GM21723 (cell line): ENCODE data around the gene NANOS2.
"Not testable (repeated sequence)": the region's sequence is repeated elsewhere in the genome, so short reads cannot be mapped to it uniquely, and the experiment has no call there.

Source experiments
- ATAC-seq: cut with Tn5 transposase; IDR thresholded peaks from one replicate; pipeline ENCODE4 v1.9.1; 2021; ENCODE audit warnings: mild to moderate bottlenecking, moderate library complexity; ENCODE audit not compliant: unreplicated experiment

The NANOS2 gene

DNA sequence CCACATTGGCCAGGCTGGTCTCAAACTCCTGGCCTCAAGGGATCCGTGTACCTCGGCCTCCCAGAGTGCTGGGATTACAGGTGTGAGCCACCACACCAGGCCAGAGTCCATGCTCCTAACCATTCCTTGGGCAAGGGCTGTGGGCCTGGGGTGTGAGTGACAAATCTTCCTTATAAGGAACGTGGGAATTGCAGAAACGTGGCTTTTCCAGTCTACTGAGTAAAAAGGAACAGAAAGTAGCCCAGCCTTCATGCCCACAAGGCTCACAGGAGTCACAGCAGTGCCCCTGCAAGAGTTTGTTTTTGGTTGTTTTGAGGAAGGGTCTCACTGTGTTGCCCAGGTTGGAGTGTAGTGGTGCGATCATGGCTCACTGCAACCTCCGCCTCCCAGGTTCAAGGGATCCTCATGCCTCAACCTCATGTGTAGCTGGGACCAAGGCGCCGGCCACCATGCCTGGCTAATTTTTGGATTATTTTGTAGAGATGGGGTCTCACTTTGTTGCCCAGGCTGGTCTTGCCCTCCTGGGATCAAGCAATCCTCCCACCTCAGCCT is 17.2 kb downstream of the NANOS2 start:
- ATAC-seq: no peak

DNA sequence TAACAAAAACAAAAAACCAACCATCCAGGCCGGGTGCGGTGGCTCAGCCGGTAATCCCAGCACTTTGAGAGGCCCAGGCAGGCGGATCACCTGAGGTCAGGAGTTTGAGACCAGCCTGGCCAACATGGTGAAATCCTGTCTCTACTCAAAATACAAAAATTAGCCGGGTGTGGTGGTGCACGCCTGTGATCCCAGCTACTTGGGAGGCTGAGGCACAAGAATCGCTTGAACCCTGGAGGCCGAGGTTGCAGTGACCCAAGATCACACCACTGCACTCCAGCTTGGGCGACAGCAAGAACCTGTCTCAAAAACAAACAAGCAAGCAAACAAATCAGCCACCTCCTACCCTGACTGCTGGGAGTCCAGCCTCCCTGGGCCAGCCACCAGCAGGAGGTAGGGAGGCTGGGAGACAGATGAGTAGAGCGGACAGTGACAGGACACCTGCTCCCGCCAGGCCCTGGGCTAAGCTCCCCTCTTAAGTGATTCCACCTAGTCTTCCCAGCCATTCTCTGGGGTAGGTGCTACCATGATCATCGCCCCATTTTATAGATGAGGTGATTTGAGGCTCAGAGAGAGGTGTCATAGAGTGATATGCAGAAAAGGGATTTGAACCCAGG is 18.5 kb downstream of the NANOS2 start:
- ATAC-seq: not testable (repeated sequence)

DNA sequence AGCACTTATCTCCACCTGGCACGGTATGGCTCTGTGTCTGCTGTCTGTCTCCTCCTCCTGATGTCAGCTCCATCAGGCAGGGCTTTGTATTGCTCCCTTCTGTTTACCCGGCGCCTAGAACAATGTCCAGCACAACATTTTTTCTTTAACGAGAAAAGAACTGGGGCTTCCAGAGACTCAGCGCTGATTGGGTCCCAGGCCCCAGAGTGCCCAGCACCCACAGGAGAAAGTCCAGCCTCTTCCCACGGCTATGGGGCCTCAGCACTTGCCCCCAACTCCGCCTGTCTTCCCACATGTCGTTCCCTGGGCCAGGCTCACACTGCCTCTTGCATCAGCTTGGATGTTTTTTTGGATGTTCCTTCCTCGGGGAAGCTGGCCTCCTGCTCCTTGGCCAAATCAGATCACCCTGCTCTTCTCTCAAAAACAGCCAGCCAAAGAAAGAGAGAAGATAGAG is 19.0 kb downstream of the NANOS2 start:
- no peak for ATAC-seq

DNA sequence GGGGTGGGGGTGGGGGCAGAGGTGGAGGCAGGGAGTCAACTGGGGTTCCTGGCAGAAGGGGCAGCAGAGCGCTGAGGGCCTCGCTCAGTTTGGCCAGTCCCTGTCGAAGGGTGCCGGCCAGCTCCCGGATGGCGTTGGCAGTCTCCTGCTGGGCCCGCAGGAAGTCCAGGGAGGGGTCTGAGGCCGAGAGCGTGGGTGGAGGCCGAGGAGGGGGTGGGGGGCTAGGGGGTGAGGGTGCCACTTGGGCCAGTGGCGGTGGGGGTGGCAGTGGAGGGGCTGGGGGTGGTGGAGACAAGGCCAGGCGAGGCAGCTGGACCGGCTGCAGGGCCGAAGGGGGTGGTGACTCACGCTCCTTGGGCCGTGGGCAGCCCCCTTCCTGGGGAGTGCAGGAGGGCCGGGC is 23.7 kb downstream of the NANOS2 start:
- no peak for ATAC-seq

DNA sequence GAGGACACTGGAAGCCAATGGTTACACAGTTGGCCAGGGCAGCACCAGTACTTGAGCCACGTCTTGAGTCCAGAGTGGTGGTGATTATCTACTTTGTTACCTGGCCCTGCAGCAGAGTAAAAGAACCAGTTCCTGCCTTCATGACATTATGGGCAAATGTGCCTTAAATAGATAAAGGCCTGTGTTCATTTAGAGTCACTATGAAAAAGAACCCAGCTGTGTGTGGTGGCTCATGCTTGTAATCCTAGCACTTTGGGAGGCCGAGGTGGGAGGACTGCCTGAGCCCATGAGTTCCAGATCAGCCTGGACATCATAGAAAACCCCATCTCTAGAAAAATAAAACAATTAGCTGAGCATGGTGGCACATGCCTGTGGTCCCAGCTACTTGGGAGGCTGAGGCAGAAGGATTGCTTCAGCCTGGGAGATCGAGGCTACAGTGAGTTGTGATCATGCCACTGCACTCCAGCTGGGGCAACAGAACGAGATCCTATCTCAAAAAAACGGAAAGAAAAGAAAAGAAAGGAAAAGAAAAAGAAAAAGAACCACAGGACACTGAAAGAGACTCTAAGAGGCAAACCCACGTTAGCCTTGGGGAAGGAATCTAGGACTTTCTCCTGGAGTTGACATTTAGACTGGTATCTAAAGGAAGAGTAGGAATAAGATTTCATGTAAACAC is 25.2 kb downstream of the NANOS2 start:
- no peak for ATAC-seq

DNA sequence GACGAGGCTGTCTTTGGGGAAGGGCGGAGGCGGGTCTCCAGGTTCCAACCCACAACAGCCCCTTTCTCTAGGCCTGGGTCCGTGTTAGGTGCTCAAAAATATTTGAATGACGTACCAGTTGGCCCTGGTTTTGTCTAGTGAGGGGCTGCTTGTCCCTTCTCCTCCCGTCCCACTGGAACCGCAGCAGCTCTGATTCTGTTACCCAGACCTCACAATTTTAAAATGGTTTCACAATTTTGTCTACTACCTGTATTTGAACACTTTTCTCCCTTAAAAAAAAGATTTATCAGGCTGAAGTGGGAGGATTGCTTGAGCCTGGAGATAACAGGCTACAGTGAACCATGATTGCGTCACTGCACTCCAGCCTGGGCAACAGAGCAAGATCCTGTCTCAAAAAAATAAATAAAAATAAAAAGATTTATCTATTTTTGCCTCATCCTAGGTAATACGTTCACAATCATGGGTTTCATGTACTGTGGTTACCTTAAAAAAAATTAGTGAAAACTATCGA is 27.3 kb downstream of the NANOS2 start:
- ATAC-seq: no peak

DNA sequence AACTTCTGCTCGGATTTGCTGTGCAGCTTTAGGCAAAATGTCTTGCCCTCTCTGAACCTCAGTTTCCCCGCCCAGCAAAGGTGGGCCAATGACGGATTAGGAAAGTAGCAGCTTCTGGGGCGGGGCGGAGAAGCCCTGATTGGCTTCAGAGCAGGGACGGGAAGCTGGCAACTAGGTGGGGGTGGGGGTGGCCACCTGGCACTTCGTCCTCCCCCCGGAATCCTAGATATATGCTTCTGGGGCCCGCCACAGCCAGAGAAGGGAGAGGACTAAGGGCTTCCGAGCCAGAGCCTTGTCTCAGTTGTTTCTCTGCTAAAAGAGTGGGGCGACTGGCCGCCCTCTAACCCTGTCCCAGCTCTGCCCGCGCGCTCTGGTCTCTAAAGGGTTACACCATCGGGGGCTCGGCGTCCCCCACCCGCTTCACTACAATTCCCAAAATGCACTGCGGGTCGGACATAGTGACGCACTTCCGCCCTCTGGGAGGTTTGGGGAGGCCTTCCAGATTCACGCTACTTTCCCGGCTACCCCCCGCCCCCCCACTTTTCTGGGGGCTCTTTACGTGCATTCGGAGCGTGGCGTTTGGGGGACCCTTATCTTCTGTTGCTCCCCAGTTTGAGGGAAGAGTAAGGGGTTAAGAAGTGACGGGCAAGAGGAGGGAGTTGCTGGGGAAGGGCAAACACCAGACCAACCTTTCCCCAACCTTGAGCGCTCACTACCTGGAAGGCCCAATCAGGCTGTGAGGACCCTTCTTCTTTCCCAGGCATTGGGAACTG is 28.0 kb downstream of the NANOS2 start:
- ATAC-seq: peak; percentile 57

DNA sequence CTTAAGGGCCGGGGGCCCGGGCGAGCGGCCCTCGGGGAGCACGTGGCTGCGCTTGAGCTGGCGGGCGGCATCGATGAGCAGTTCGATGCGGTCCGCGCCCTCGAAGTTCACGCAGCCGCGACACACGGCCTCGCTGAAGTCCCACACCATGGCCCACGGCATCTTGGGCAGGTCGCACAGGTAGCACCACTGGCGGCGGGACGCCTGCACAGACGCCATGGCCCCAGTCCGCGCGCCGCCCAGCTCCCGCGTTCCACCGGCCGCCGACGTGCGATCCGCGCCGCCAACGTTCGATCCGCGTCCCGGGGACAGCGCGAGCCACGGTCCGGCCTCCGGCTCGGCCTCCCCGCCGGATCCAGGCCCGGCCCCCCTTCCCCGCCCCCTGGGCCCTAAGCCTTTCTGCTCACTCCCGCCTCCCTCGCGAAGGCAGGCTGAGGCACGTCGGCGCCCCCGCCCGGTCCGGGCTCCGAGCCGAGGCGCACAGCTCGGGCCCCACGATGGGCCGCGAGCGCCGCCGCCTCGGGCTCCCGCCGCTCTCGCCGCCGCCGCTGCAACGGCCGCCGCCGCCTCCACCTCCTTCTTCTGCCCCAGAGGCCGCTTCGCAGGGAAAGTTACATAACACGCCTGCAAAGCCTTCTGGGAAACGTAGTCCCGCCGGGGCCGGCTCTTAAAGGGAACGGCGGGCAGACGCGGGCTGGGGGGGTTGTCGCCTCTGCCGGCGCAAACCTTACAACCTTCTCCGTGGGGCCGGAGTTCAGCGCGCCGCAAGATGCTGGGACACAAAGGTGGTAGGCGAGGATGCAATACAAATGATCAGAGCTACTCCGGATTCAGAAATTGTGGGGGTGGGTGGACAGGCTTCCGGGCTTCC is 28.8 kb downstream of the NANOS2 start, which contains the start of gene IRF2BP1:
Gene IRF2BP1 (minus strand): TSS at position 586 of the 871 bp plus-strand sequence. CDS start 367 bp downstream, at position 219.
- ATAC-seq: peak; percentile 55

DNA sequence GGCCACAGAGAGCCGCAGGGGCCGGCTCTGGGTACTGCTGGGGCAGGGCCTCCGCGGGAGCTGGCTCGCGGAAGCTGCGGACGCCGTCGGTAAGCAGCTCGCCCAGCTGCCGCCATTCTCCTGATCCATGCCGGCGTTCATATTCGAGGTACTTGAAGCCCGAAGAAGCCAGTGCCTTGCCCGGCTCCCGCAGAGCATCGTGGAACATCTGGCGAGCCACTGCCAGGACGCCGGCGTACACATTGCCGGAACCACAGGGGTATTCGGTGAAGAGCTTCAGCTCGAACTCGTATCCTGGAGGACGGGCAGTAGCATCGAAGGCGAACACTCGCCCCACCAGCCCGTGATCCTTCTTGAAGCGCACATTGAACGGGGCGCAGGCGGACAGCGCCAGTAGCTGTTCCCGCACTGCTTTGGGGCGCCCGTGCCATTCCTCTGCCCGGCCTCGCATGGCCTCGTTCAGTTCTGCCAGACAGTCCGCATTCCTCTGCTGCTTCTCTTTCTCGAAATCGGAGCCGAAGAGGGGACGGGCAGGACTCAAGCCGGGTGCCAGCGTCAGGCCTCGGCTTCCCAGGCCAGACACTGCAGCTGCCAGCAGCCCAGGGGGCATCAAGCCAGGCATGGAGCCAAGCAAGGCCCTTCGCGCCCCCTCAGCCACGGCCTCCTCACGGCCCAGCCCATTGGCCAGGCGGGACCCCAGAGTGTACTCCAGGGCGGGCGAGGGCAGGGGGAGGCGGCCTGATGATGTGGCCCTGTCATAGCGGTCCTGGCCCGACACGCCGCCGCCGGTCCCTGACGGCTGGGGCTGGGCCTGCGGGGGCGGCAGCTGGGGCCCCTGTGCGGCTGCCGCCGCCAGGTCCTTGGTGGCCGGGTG is 29.7 kb downstream of the NANOS2 start:
- ATAC-seq: no peak

DNA sequence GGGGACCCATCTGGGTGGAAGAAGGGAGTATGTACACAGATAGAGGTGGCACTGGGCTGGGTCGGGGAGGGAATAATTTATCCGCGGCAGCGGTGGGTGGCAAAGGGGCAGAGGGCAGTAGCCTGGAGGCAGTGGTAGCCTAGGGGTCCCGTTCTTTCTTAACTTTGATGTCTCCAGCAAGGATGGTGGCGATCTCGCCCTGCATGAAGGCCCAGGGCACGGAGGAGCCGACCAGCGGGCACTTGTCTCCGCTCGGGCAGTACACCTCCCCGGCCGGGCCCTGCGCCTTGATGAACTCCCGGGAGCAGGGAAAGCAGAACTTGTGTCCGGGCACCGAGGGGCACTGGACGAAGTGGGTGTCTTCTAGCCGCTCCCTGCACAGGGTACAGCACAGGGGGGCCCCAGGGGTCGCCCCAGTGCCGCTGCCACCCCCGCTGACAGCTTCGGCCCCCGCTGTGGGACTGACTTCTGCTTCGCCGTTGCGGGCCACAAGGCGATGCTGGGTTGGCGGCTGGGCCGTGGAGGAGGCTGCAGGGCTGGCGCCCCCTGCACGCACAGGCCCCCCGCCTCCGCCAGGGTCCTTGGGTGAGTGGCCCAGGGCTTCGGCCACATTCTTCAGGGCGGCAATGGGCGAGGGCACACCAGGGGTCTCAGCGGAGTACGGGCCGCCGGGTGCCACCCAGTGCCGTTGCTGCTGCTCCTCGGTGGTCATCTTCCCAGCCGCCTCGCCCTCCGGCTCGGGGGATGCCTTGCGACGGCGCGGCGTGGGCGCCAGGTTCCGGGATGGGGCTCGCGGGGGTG is 30.5 kb downstream of the NANOS2 start:
- no peak for ATAC-seq

DNA sequence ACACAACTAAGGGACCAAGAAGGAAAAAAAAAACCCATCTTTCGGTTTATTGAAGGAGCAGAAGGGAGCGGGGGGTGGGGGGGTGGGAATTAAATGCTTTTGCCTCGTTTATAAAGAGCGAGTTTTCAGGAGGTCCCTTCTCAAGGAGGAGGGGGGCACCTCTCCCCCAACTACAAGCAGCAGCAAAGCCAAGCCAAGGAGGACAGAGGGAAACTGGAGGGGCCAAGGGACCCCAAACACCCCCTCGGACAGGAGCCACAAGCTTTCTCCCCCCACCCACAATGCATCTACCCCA is 31.0 kb downstream of the NANOS2 start:
- no peak for ATAC-seq

DNA sequence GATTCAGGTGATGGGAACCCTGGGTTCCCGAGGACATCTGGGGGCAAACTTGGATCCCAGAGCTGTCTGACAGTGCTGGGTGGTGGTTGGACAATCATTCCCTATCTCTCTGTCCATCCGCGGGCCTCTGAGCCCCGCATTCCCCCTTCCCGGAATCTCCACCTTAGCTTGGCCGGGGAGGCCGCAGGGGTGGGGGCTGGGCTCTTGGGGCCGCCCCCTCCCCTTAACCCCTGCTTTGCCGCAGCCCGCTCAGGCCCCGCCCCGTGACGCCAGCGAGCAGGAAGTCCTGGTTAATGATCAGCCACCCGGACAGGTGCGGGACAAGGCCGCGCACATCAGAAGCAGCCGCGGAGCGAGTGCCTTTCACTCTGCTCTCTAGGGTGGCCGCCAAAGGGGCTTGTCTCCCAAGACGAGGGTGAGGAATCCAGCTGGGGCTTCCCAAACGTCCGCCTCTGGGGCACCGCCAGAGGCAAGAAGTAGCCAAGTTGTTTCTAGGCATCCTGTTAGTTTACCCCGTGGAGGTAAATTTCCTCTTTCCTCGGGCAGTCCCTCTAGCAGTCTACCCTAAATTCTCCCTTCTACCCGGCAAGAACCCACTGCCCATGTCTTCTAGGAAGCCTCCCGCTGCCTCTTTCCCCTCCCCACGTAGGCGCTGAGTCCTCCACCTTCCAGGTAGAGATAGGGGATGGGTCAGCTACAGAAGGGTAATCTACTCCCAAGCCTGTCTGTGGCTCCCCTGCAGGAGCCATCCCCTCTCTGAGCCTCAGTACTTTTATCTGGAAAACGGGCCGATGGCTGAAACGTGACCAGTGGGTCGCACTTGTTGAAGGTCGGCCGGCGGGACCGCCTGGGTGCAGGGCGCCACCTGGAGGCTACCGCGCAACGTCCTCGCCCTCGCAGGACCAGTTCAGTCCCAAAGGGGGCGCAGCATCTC is 31.7 kb downstream of the NANOS2 start:
- ATAC-seq: no peak

DNA sequence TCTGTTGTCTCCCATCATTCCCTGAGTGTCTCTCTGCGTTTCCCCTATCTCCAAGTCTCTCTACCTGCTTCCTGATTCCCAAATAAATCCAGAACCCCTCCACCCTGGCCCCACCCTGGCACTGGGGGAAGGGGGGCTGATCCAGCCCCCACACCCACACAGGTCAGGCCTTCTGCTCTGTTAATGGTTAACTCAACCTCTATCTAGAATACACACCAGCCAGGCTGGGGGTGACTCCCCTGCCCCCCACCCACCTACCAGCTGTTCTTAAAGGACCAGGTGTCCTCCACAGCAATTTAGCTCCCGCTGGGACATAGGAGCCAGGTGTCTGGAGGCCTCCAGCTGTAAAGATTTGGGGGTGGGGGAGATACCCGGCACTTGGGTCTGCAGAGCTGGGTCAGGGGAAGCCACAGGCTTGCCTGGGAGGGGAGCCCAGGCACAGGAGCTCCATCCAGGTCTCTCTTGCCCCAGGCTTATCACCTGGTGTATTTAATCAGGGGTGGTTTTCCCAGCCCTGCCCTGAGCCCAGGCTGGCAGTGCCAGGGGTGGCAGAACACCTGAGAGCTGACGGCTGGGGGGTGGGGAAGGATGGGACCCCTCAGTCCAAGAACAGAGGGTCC is 32.6 kb downstream of the NANOS2 start:
- no peak for ATAC-seq

DNA sequence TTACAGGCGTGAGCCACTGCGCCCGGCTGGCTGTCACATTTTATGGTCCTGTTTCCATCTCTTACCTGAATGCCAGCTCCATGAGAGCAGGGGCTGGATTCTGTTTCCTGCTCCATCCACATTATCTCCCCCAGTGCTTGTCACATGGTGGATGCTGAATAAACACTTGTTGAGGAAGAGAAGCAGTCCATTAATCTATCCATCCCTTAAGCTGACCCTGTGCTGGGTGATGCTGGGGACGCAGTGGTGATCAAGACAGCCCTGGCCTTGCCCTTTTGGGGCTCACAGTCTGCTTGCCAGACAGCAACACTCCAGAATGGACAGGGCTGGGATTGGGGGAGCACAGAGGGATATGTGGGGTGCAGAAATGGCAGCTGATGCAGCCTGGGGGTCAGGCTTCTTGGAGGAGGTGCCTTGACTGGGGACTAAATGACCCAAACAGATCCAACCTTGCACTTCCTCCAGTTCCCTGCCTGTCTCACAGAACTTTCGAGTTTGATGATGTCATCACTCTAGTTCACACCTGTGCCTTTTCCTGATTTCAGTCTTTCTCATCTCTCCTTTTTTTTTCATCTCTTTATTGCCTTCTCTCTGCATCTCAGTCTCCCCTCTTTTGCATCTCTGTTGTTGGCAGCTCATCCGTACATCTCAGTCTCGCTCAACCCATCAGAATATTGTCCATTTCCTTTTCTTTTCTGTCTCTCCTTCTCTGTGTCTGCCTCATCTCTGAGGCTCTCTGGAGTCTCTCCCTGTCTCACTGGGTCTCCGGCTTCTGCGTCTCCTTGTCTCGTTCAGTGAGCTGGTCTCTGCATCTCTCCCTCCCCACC is 33.3 kb downstream of the NANOS2 start:
- no peak for ATAC-seq

DNA sequence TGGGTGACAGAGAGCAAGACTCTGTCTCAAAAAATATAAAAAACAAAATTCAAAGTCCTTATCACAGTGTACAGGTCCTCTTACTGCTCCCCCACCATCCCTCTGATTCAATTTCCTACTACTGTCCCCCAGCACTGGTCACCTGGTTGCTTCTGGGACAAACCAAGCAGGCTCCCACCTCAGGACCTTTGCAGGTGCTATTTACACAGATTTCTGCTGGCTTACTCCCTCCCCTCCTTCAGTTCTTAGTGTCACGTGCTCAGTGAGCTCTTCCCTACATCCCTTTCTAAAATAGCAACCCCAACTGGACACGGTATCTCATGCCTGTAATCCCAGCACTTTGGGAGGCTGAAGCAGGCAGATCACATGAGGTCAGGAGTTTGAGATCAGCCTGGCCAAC is 34.6 kb downstream of the NANOS2 start:
- ATAC-seq: no peak

DNA sequence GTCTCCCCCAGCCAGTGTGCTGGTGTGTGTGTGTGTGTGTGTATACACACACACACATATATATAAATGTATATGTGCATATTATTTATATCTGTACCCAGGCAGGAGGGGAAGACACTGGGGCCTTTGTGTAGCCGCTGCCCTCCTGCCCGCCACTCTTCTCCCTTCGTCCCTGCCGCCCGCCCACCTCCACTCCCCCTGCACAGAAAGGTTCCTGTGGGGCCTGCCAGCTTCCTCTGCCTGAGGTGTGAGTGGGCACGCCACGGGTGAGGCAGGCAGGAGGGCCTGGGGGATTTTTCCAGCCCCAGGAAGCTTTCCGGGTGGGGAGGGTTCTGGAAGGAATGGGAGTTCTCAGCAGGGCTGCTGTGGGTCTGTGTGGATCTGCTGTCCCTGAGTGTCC is 35.5 kb downstream of the NANOS2 start:
- ATAC-seq: no peak
